ENCODE measurements around the gene PWWP2A. TPM values are rescaled to one million over a fixed set of nuclear protein-coding genes. Genes with fewer than 3 reads are reported as not detected.
"Not testable (repeated sequence)": the region's sequence is repeated elsewhere in the genome, so short reads cannot be mapped to it uniquely, and the experiment has no call there.

PWWP2A gene
- total RNA-seq: 29.7 and 30.2 TPM in 2 replicates

GRCh38 chr5:160119142-160119904 is at the start of gene PWWP2A:
Gene PWWP2A, minus strand, starts transcription at chr5:160119450. Its CDS starts 62 bp downstream, at chr5:160119388.
- peak within 1 kb of the TSS; percentile 96 for H3K27ac Mint-ChIP-seq
- H3K4me3 Mint-ChIP-seq: peak within 1 kb of the TSS; percentile 95
- peaks cover 8% of the 10 kb centered on the region for H3K36me3 Mint-ChIP-seq (ENCODE audit: low read depth)
- peaks cover 15% of the 10 kb centered on the region for H3K4me1 Mint-ChIP-seq (ENCODE audit: low read depth)
- H3K9me3 Mint-ChIP-seq: no peaks in the 10 kb centered on the region
- intact Hi-C loops (cut with micrococcal nuclease): loop anchor here (1.0 to 5.0 kb wide), 9 partner anchors 78 to 911 kb away; partner anchors contain the start of genes FAM200C, PTTG1, RNF145 and TTC1
- H3K27me3 Mint-ChIP-seq (ENCODE audit: insufficient read depth): peaks cover 4% of the 10 kb centered on the region
- peak; percentile 96 for DNase-seq (ENCODE audit: low spot score)

- DNase-seq (ENCODE audit: low spot score): no peak
- H3K27ac Mint-ChIP-seq: no peak overlapping the region
- intact Hi-C loops (cut with micrococcal nuclease): no loop called here
- H3K27me3 Mint-ChIP-seq (ENCODE audit: insufficient read depth): peaks cover 9% of the 10 kb centered on the region
- H3K4me1 Mint-ChIP-seq (ENCODE audit: low read depth): peaks cover 4% of the 10 kb centered on the region
- no peaks in the 10 kb centered on the region for H3K9me3 Mint-ChIP-seq
- no peak overlapping the region for H3K4me3 Mint-ChIP-seq
- no peaks in the 10 kb centered on the region for H3K36me3 Mint-ChIP-seq (ENCODE audit: low read depth)
Measured at GRCh38 chr5:160167624-160168165, 48.4 kb upstream of the PWWP2A start.

- H3K36me3 Mint-ChIP-seq (ENCODE audit: low read depth): no peaks in the 10 kb centered on the region
- no peak overlapping the region for H3K4me3 Mint-ChIP-seq
- DNase-seq (ENCODE audit: low spot score): no peak
- no peaks in the 10 kb centered on the region for H3K9me3 Mint-ChIP-seq
- intact Hi-C loops (cut with micrococcal nuclease): no loop called here
- no peak overlapping the region for H3K27ac Mint-ChIP-seq
- H3K27me3 Mint-ChIP-seq (ENCODE audit: insufficient read depth): peaks cover 9% of the 10 kb centered on the region
- H3K4me1 Mint-ChIP-seq (ENCODE audit: low read depth): peaks cover 4% of the 10 kb centered on the region
Measured at GRCh38 chr5:160166973-160167623, 47.8 kb upstream of the PWWP2A start.

- H3K36me3 Mint-ChIP-seq (ENCODE audit: low read depth): no peaks in the 10 kb centered on the region
- no peak overlapping the region for H3K27ac Mint-ChIP-seq
- H3K9me3 Mint-ChIP-seq: no peaks in the 10 kb centered on the region
- intact Hi-C loops (cut with micrococcal nuclease): no loop called here
- H3K27me3 Mint-ChIP-seq (ENCODE audit: insufficient read depth): peaks cover 9% of the 10 kb centered on the region
- H3K4me1 Mint-ChIP-seq (ENCODE audit: low read depth): peaks cover 4% of the 10 kb centered on the region
- H3K4me3 Mint-ChIP-seq: no peak overlapping the region
- DNase-seq (ENCODE audit: low spot score): no peak
Measured at GRCh38 chr5:160166069-160166972, 47.1 kb upstream of the PWWP2A start.

GRCh38 chr5:160165137-160166068 is 46.2 kb upstream of the PWWP2A start:
- no peaks in the 10 kb centered on the region for H3K9me3 Mint-ChIP-seq
- H3K36me3 Mint-ChIP-seq (ENCODE audit: low read depth): no peaks in the 10 kb centered on the region
- H3K4me1 Mint-ChIP-seq (ENCODE audit: low read depth): peaks cover 4% of the 10 kb centered on the region
- intact Hi-C loops (cut with micrococcal nuclease): no loop called here
- no peak for DNase-seq (ENCODE audit: low spot score)
- no peak overlapping the region for H3K27ac Mint-ChIP-seq
- peaks cover 9% of the 10 kb centered on the region for H3K27me3 Mint-ChIP-seq (ENCODE audit: insufficient read depth)
- no peak overlapping the region for H3K4me3 Mint-ChIP-seq

- peaks cover 4% of the 10 kb centered on the region for H3K4me1 Mint-ChIP-seq (ENCODE audit: low read depth)
- H3K36me3 Mint-ChIP-seq (ENCODE audit: low read depth): no peaks in the 10 kb centered on the region
- H3K27ac Mint-ChIP-seq: no peak overlapping the region
- no peaks in the 10 kb centered on the region for H3K9me3 Mint-ChIP-seq
- intact Hi-C loops (cut with micrococcal nuclease): no loop called here
- no peak for DNase-seq (ENCODE audit: low spot score)
- no peak overlapping the region for H3K4me3 Mint-ChIP-seq
- H3K27me3 Mint-ChIP-seq (ENCODE audit: insufficient read depth): peaks cover 9% of the 10 kb centered on the region
Measured at GRCh38 chr5:160162910-160163309, 43.7 kb upstream of the PWWP2A start.

- no peaks in the 10 kb centered on the region for H3K36me3 Mint-ChIP-seq (ENCODE audit: low read depth)
- H3K4me3 Mint-ChIP-seq: no peak overlapping the region
- H3K27me3 Mint-ChIP-seq (ENCODE audit: insufficient read depth): peaks cover 12% of the 10 kb centered on the region
- peaks cover 4% of the 10 kb centered on the region for H3K4me1 Mint-ChIP-seq (ENCODE audit: low read depth)
- H3K27ac Mint-ChIP-seq: no peak overlapping the region
- no peak for DNase-seq (ENCODE audit: low spot score)
- no peaks in the 10 kb centered on the region for H3K9me3 Mint-ChIP-seq
- intact Hi-C loops (cut with micrococcal nuclease): no loop called here
Measured at GRCh38 chr5:160161626-160162025, 42.4 kb upstream of the PWWP2A start.

- DNase-seq (ENCODE audit: low spot score); H3K4me3 Mint-ChIP-seq; H3K4me1 Mint-ChIP-seq (ENCODE audit: low read depth); H3K9me3 Mint-ChIP-seq; intact Hi-C loops (cut with micrococcal nuclease); H3K27ac Mint-ChIP-seq; H3K36me3 Mint-ChIP-seq (ENCODE audit: low read depth): not testable (repeated sequence)
- peaks cover 11% of the 10 kb centered on the region for H3K27me3 Mint-ChIP-seq (ENCODE audit: insufficient read depth)
Measured at GRCh38 chr5:160160875-160161274, 41.6 kb upstream of the PWWP2A start.

- intact Hi-C loops (cut with micrococcal nuclease): no loop called here
- no peak overlapping the region for H3K27ac Mint-ChIP-seq
- peaks cover 8% of the 10 kb centered on the region for H3K27me3 Mint-ChIP-seq (ENCODE audit: insufficient read depth)
- H3K4me3 Mint-ChIP-seq: no peak overlapping the region
- no peaks in the 10 kb centered on the region for H3K36me3 Mint-ChIP-seq (ENCODE audit: low read depth)
- no peaks in the 10 kb centered on the region for H3K4me1 Mint-ChIP-seq (ENCODE audit: low read depth)
- DNase-seq (ENCODE audit: low spot score): no peak
- no peaks in the 10 kb centered on the region for H3K9me3 Mint-ChIP-seq
Measured at GRCh38 chr5:160159991-160160792, 40.9 kb upstream of the PWWP2A start.

- Mint-ChIP-seq H3K9me3 (no peaks in the 10 kb centered on the region), H3K36me3 (ENCODE audit: low read depth) (no peaks in the 10 kb centered on the region), H3K27me3 (ENCODE audit: insufficient read depth) (peaks cover 2% of the 10 kb centered on the region), H3K4me3 (no peak overlapping the region), H3K27ac (no peak overlapping the region), H3K4me1 (ENCODE audit: low read depth) (no peaks in the 10 kb centered on the region)
- no peak for DNase-seq (ENCODE audit: low spot score)
- intact Hi-C loops (cut with micrococcal nuclease): no loop called here
Measured at GRCh38 chr5:160158087-160158486, 38.8 kb upstream of the PWWP2A start.

GRCh38 chr5:160155017-160155750 is 35.9 kb upstream of the PWWP2A start:
- Mint-ChIP-seq H3K27me3 (ENCODE audit: insufficient read depth) (peaks cover 2% of the 10 kb centered on the region), H3K36me3 (ENCODE audit: low read depth) (no peaks in the 10 kb centered on the region), H3K4me3 (no peak overlapping the region), H3K27ac (no peak overlapping the region), H3K4me1 (ENCODE audit: low read depth) (no peaks in the 10 kb centered on the region), H3K9me3 (no peaks in the 10 kb centered on the region)
- DNase-seq (ENCODE audit: low spot score): no peak
- intact Hi-C loops (cut with micrococcal nuclease): no loop called here
